NCI-H2029 (cell line): ENCODE data around the gene BRAP.
"Not testable (repeated sequence)": the region's sequence is repeated elsewhere in the genome, so short reads cannot be mapped to it uniquely, and the experiment has no call there.

ENCODE experiments used
- DNase-seq: peaks from one replicate; lab custom pipeline; 2025; lab: John Stamatoyannopoulos, UW

The BRAP gene

GRCh38 chr12:111685811-111686573, at the start of gene BRAP, which contains the start of gene ACAD10:
BRAP (minus strand) TSS chr12:111685956; CDS start chr12:111685792, 164 bp downstream.
ACAD10 (plus strand) TSS chr12:111686053; CDS start chr12:111692710, 6,657 bp downstream.
- DNase-seq: peak; percentile 92

- DNase-seq: no peak
Measured at GRCh38 chr12:111733340-111733915, 47.7 kb upstream of the BRAP start.

GRCh38 chr12:111732786-111733185, 47.0 kb upstream of the BRAP start:
- DNase-seq: no peak

GRCh38 chr12:111730420-111730819, 44.7 kb upstream of the BRAP start:
- no peak for DNase-seq

GRCh38 chr12:111728795-111729194, 43.0 kb upstream of the BRAP start:
- no peak for DNase-seq

- DNase-seq: not testable (repeated sequence)
Measured at GRCh38 chr12:111723646-111724360, 38.0 kb upstream of the BRAP start.

GRCh38 chr12:111720457-111720856, 34.7 kb upstream of the BRAP start:
- DNase-seq: no peak

GRCh38 chr12:111719316-111719715, 33.6 kb upstream of the BRAP start:
- not testable (repeated sequence) for DNase-seq

GRCh38 chr12:111715279-111715678, 29.5 kb upstream of the BRAP start:
- peak; percentile 86 for DNase-seq

GRCh38 chr12:111706145-111706544, 20.4 kb upstream of the BRAP start:
- DNase-seq: no peak

- no peak for DNase-seq
Measured at GRCh38 chr12:111705672-111706071, 19.9 kb upstream of the BRAP start.

- no peak for DNase-seq
Measured at GRCh38 chr12:111699962-111700361, 14.2 kb upstream of the BRAP start.

GRCh38 chr12:111693818-111694217, 8.1 kb upstream of the BRAP start:
- DNase-seq: no peak

- no peak for DNase-seq
Measured at GRCh38 chr12:111692575-111693210, 6.9 kb upstream of the BRAP start.

GRCh38 chr12:111691262-111691661, 5.5 kb upstream of the BRAP start:
- no peak for DNase-seq

GRCh38 chr12:111687952-111688351, 2.2 kb upstream of the BRAP start:
- DNase-seq: no peak

GRCh38 chr12:111687255-111687654, 1.5 kb upstream of the BRAP start:
- peak; percentile 4 for DNase-seq

- DNase-seq: no peak
Measured at GRCh38 chr12:111686574-111687105, 884 bp upstream of the BRAP start.

GRCh38 chr12:111685322-111685810, 390 bp downstream of the BRAP start:
- no peak for DNase-seq

GRCh38 chr12:111684485-111685198, 1.1 kb downstream of the BRAP start:
- not testable (repeated sequence) for DNase-seq

- DNase-seq: no peak
Measured at GRCh38 chr12:111677186-111677585, 8.6 kb downstream of the BRAP start.
